Measurements from ENCODE around the gene RAB3IL1.
"Not testable (repeated sequence)": the region's sequence is repeated elsewhere in the genome, so short reads cannot be mapped to it uniquely, and the experiment has no call there.

Gene RAB3IL1

GRCh38 chr11:61886643-61887042, 30.7 kb downstream of the RAB3IL1 start:
- DNase-seq (ENCODE audit: low read depth, low spot score): no peak

- DNase-seq (ENCODE audit: low read depth, low spot score): no peak
These were observed 31.4 kb downstream of the RAB3IL1 start for GRCh38 chr11:61885784-61886580.

- DNase-seq (ENCODE audit: low read depth, low spot score): no peak
These were observed 32.1 kb downstream of the RAB3IL1 start for GRCh38 chr11:61885166-61885778.

GRCh38 chr11:61883947-61884346, 33.4 kb downstream of the RAB3IL1 start:
- DNase-seq (ENCODE audit: low read depth, low spot score): no peak

- no peak for DNase-seq (ENCODE audit: low read depth, low spot score)
These were observed 34.0 kb downstream of the RAB3IL1 start for GRCh38 chr11:61883327-61883726.

- no peak for DNase-seq (ENCODE audit: low read depth, low spot score)
These were observed 34.5 kb downstream of the RAB3IL1 start for GRCh38 chr11:61882879-61883278.

GRCh38 chr11:61882267-61882666, 35.1 kb downstream of the RAB3IL1 start:
- DNase-seq (ENCODE audit: low read depth, low spot score): not testable (repeated sequence)

GRCh38 chr11:61881397-61881796, 36.0 kb downstream of the RAB3IL1 start:
- DNase-seq (ENCODE audit: low read depth, low spot score): no peak

GRCh38 chr11:61880454-61880853, 36.9 kb downstream of the RAB3IL1 start:
- DNase-seq (ENCODE audit: low read depth, low spot score): no peak

- no peak for DNase-seq (ENCODE audit: low read depth, low spot score)
These were observed 37.3 kb downstream of the RAB3IL1 start for GRCh38 chr11:61880031-61880430.

- DNase-seq (ENCODE audit: low read depth, low spot score): no peak
These were observed 38.2 kb downstream of the RAB3IL1 start for GRCh38 chr11:61879152-61879551.

GRCh38 chr11:61875698-61876097, 41.7 kb downstream of the RAB3IL1 start:
- DNase-seq (ENCODE audit: low read depth, low spot score): no peak

- DNase-seq (ENCODE audit: low read depth, low spot score): no peak
These were observed 42.5 kb downstream of the RAB3IL1 start for GRCh38 chr11:61874853-61875252.

GRCh38 chr11:61874377-61874809, 43.0 kb downstream of the RAB3IL1 start:
- DNase-seq (ENCODE audit: low read depth, low spot score): no peak

GRCh38 chr11:61873588-61874376, 43.6 kb downstream of the RAB3IL1 start:
- no peak for DNase-seq (ENCODE audit: low read depth, low spot score)

- no peak for DNase-seq (ENCODE audit: low read depth, low spot score)
These were observed 44.3 kb downstream of the RAB3IL1 start for GRCh38 chr11:61872935-61873565.

- DNase-seq (ENCODE audit: low read depth, low spot score): no peak
These were observed 46.2 kb downstream of the RAB3IL1 start for GRCh38 chr11:61871158-61871597.

GRCh38 chr11:61870541-61871031, 46.8 kb downstream of the RAB3IL1 start:
- no peak for DNase-seq (ENCODE audit: low read depth, low spot score)

GRCh38 chr11:61869708-61870451, 47.5 kb downstream of the RAB3IL1 start:
- DNase-seq (ENCODE audit: low read depth, low spot score): no peak

GRCh38 chr11:61869429-61869707, 48.0 kb downstream of the RAB3IL1 start:
- DNase-seq (ENCODE audit: low read depth, low spot score): no peak
